Activated naive CD8-positive, alpha-beta T cell treated with anti-CD3 and anti-CD28 coated beads, Interleukin-2, amount 10 ng/mL, durations not matched to agents 7 days and 5 days (primary cell): ENCODE data around the gene VCAN. TPM values are rescaled to one million over a fixed set of nuclear protein-coding genes. Genes with fewer than 3 reads are reported as not detected.

ENCODE experiments used
- ATAC-seq: fragments of 150-1000 bp; cut with Tn5 transposase; one replicate; pipeline ENCODE4 v1.10.0; 2021; ENCODE audit warnings: low read depth, moderate library complexity
- POLR2A ChIA-PET: fragments of 350-600 bp; sonication (Branson Sonifier 250); formaldehyde crosslinking; loops from one replicate; lab custom pipeline; 2021; ENCODE audit warnings: antibody characterized with exemption; lab: Charles Lee
- DNase-seq: peaks from one replicate; pipeline ENCODE4 v3.0.0; 2021
- H3K27ac Mint-ChIP-seq: one replicate; pipeline ENCODE4 v1.8.0; 2022; ENCODE audit warnings: mild to moderate bottlenecking, mixed read lengths
- H3K27me3 Mint-ChIP-seq: one replicate; pipeline ENCODE4 v1.8.0; 2022; ENCODE audit warnings: mild to moderate bottlenecking, moderate library complexity, mixed read lengths
- H3K36me3 Mint-ChIP-seq: one replicate; pipeline ENCODE4 v1.8.0; 2021; ENCODE audit warnings: mild to moderate bottlenecking, mixed read lengths
- H3K4me1 Mint-ChIP-seq: one replicate; pipeline ENCODE4 v1.8.0; 2021; ENCODE audit warnings: mixed read lengths
- H3K4me3 Mint-ChIP-seq: one replicate; pipeline ENCODE4 v1.8.0; 2022; ENCODE audit warnings: mild to moderate bottlenecking, moderate library complexity, mixed read lengths
- H3K9me3 Mint-ChIP-seq: one replicate; pipeline ENCODE4 v1.8.0; 2021; ENCODE audit warnings: mixed read lengths
- total RNA-seq, 2 experiments: library from RNA; stranded (reverse); gene quantifications; one replicate each; pipeline ENCODE4 v1.2.3, GENCODE V29; 2021

The VCAN gene
- total RNA-seq, 2 experiments from 2014 or later: 0.09 to 0.44 TPM

GRCh38 chr5:83473346-83474160 is 2.0 kb downstream of the VCAN start:
- Mint-ChIP-seq H3K9me3 (no peaks in the 10 kb centered on the region), H3K36me3 (no peaks in the 10 kb centered on the region), H3K4me1 (peaks cover 28% of the 10 kb centered on the region), H3K4me3 (peak overlapping the region; percentile 90), H3K27me3 (peaks cover 84% of the 10 kb centered on the region), H3K27ac (peak overlapping the region; percentile 66)
- DNase-seq (peak; percentile 73), ATAC-seq (peak; percentile 51)
- POLR2A ChIA-PET: no interaction called here

GRCh38 chr5:83474161-83474796 is 2.7 kb downstream of the VCAN start:
- POLR2A ChIA-PET: no interaction called here
- DNase-seq (peak; percentile 59), ATAC-seq (peak; percentile 74)
- H3K27ac Mint-ChIP-seq: peak overlapping the region; percentile 17
- no peaks in the 10 kb centered on the region for H3K9me3 Mint-ChIP-seq
- peak overlapping the region; percentile 90 for H3K4me3 Mint-ChIP-seq
- H3K27me3 Mint-ChIP-seq: peaks cover 82% of the 10 kb centered on the region
- no peaks in the 10 kb centered on the region for H3K36me3 Mint-ChIP-seq
- peaks cover 28% of the 10 kb centered on the region for H3K4me1 Mint-ChIP-seq

GRCh38 chr5:83474991-83475390 is 3.4 kb downstream of the VCAN start:
- no peak for DNase-seq
- H3K4me1 Mint-ChIP-seq: peaks cover 28% of the 10 kb centered on the region
- POLR2A ChIA-PET: no interaction called here

GRCh38 chr5:83475391-83475863 is 3.9 kb downstream of the VCAN start:
- peaks cover 28% of the 10 kb centered on the region for H3K4me1 Mint-ChIP-seq
- peak overlapping the region; percentile 44 for H3K4me3 Mint-ChIP-seq
- DNase-seq (no peak), ATAC-seq (no peak)
- no peaks in the 10 kb centered on the region for H3K9me3 Mint-ChIP-seq
- no peak overlapping the region for H3K27ac Mint-ChIP-seq
- H3K36me3 Mint-ChIP-seq: no peaks in the 10 kb centered on the region
- POLR2A ChIA-PET: no interaction called here
- H3K27me3 Mint-ChIP-seq: peaks cover 72% of the 10 kb centered on the region

More at GRCh38 chr5:83474991-83475390, 3.4 kb downstream of the VCAN start:
- H3K27me3 Mint-ChIP-seq: peaks cover 77% of the 10 kb centered on the region
- peak overlapping the region; percentile 44 for H3K4me3 Mint-ChIP-seq
- ATAC-seq: no peak
- H3K27ac Mint-ChIP-seq: no peak overlapping the region
- no peaks in the 10 kb centered on the region for H3K9me3 Mint-ChIP-seq
- no peaks in the 10 kb centered on the region for H3K36me3 Mint-ChIP-seq

- H3K27me3 Mint-ChIP-seq: peaks cover 65% of the 10 kb centered on the region
Measured at GRCh38 chr5:83475935-83476814, 4.6 kb downstream of the VCAN start.

GRCh38 chr5:83482961-83483360 is 11.4 kb downstream of the VCAN start:
- Mint-ChIP-seq H3K27me3 (peaks cover 25% of the 10 kb centered on the region), H3K36me3 (peaks cover 2% of the 10 kb centered on the region), H3K27ac (no peak overlapping the region), H3K4me1 (no peaks in the 10 kb centered on the region), H3K4me3 (no peak overlapping the region), H3K9me3 (no peaks in the 10 kb centered on the region)
- POLR2A ChIA-PET: no interaction called here
- DNase-seq: no peak
- ATAC-seq: no peak

More at GRCh38 chr5:83475935-83476814, 4.6 kb downstream of the VCAN start:
- Mint-ChIP-seq H3K36me3 (no peaks in the 10 kb centered on the region), H3K9me3 (no peaks in the 10 kb centered on the region), H3K4me1 (peaks cover 28% of the 10 kb centered on the region), H3K27ac (no peak overlapping the region), H3K4me3 (no peak overlapping the region)
- POLR2A ChIA-PET: no interaction called here
- ATAC-seq (no peak), DNase-seq (no peak)

GRCh38 chr5:83484294-83484693 is 12.8 kb downstream of the VCAN start:
- no peak for DNase-seq
- POLR2A ChIA-PET: no interaction called here

GRCh38 chr5:83485842-83486241 is 14.3 kb downstream of the VCAN start:
- Mint-ChIP-seq H3K4me3 (no peak overlapping the region), H3K36me3 (peaks cover 2% of the 10 kb centered on the region), H3K27ac (no peak overlapping the region), H3K27me3 (peaks cover 24% of the 10 kb centered on the region), H3K4me1 (no peaks in the 10 kb centered on the region), H3K9me3 (no peaks in the 10 kb centered on the region)
- DNase-seq (no peak), ATAC-seq (no peak)
- POLR2A ChIA-PET: no interaction called here

More at GRCh38 chr5:83484294-83484693, 12.8 kb downstream of the VCAN start:
- Mint-ChIP-seq H3K36me3 (peaks cover 2% of the 10 kb centered on the region), H3K4me3 (no peak overlapping the region), H3K4me1 (no peaks in the 10 kb centered on the region), H3K9me3 (no peaks in the 10 kb centered on the region), H3K27ac (no peak overlapping the region), H3K27me3 (peaks cover 22% of the 10 kb centered on the region)
- no peak for ATAC-seq

GRCh38 chr5:83487155-83487554 is 15.6 kb downstream of the VCAN start:
- POLR2A ChIA-PET: no interaction called here
- Mint-ChIP-seq H3K4me3 (no peak overlapping the region), H3K4me1 (no peaks in the 10 kb centered on the region), H3K9me3 (no peaks in the 10 kb centered on the region), H3K27ac (no peak overlapping the region), H3K36me3 (peaks cover 2% of the 10 kb centered on the region), H3K27me3 (peaks cover 26% of the 10 kb centered on the region)
- no peak for DNase-seq
- no peak for ATAC-seq

- POLR2A ChIA-PET: no interaction called here
- Mint-ChIP-seq H3K27me3 (peaks cover 26% of the 10 kb centered on the region), H3K36me3 (peaks cover 2% of the 10 kb centered on the region), H3K27ac (no peak overlapping the region), H3K9me3 (no peaks in the 10 kb centered on the region), H3K4me1 (no peaks in the 10 kb centered on the region), H3K4me3 (no peak overlapping the region)
- ATAC-seq (no peak), DNase-seq (no peak)
Measured at GRCh38 chr5:83488271-83488670, 16.7 kb downstream of the VCAN start.

- Mint-ChIP-seq H3K4me1 (no peaks in the 10 kb centered on the region), H3K36me3 (peaks cover 2% of the 10 kb centered on the region), H3K4me3 (no peak overlapping the region), H3K9me3 (no peaks in the 10 kb centered on the region), H3K27ac (no peak overlapping the region), H3K27me3 (peaks cover 23% of the 10 kb centered on the region)
- ATAC-seq (no peak), DNase-seq (no peak)
- POLR2A ChIA-PET: no interaction called here
Measured at GRCh38 chr5:83488821-83489220, 17.3 kb downstream of the VCAN start.

- Mint-ChIP-seq H3K27ac (no peak overlapping the region), H3K4me3 (no peak overlapping the region), H3K27me3 (peaks cover 20% of the 10 kb centered on the region), H3K4me1 (no peaks in the 10 kb centered on the region), H3K36me3 (peaks cover 2% of the 10 kb centered on the region), H3K9me3 (no peaks in the 10 kb centered on the region)
- no peak for ATAC-seq
- no peak for DNase-seq
- POLR2A ChIA-PET: no interaction called here
Measured at GRCh38 chr5:83490203-83490602, 18.7 kb downstream of the VCAN start.

- no peak for ATAC-seq
- DNase-seq: no peak
- Mint-ChIP-seq H3K36me3 (no peaks in the 10 kb centered on the region), H3K27me3 (peaks cover 9% of the 10 kb centered on the region), H3K4me3 (no peak overlapping the region), H3K4me1 (no peaks in the 10 kb centered on the region), H3K27ac (no peak overlapping the region), H3K9me3 (no peaks in the 10 kb centered on the region)
- POLR2A ChIA-PET: no interaction called here
Measured at GRCh38 chr5:83492331-83492730, 20.8 kb downstream of the VCAN start.
